WTC11 (cell line): ENCODE results near the gene GPR162. TPM values are rescaled to one million over a fixed set of nuclear protein-coding genes. Genes with fewer than 3 reads are reported as not detected.

ENCODE experiments used
- ATAC-seq: fragments of 200-7000 bp; cut with Tn5 transposase; 2 replicates; pipeline ENCODE4 v1.10.0; 2021; ENCODE audit warnings: mild to moderate bottlenecking, moderate library complexity
- CTCF ChIA-PET: fragments of 300-600 bp; sonication (Branson Sonifier 250); formaldehyde crosslinking; loops from one replicate; lab custom pipeline; 2021; ENCODE audit warnings: antibody characterized with exemption; lab: Charles Lee
- POLR2A ChIA-PET: fragments of 350-600 bp; sonication (Branson Sonifier 250); formaldehyde crosslinking; loops from one replicate; lab custom pipeline; 2021; ENCODE audit warnings: antibody characterized with exemption; lab: Charles Lee
- DNase-seq: peaks from one replicate; pipeline ENCODE4 v3.0.0; 2021; ENCODE audit warnings: low spot score
- H3K27ac Mint-ChIP-seq: 2 replicates; pipeline ENCODE4 v1.8.0; 2021; ENCODE audit warnings: mixed read lengths
- H3K27me3 Mint-ChIP-seq: 2 replicates; pipeline ENCODE4 v1.8.0; 2021; ENCODE audit warnings: low read depth, mild to moderate bottlenecking, moderate library complexity, mixed read lengths
- H3K36me3 Mint-ChIP-seq: 2 replicates; pipeline ENCODE4 v1.8.0; 2021; ENCODE audit warnings: mixed read lengths
- H3K4me1 Mint-ChIP-seq: 2 replicates; pipeline ENCODE4 v1.8.0; 2022; ENCODE audit warnings: mixed read lengths
- H3K4me3 Mint-ChIP-seq: 2 replicates; pipeline ENCODE4 v1.8.0; 2021; ENCODE audit warnings: mild to moderate bottlenecking, moderate library complexity, mixed read lengths
- H3K9me3 Mint-ChIP-seq: 2 replicates; pipeline ENCODE4 v1.8.0; 2021; ENCODE audit warnings: mixed read lengths
- AFF4 ChIP-seq: sonication (generic); formaldehyde crosslinking; IDR thresholded peaks from 2 replicates; pipeline ENCODE4 v1.8.1; 2023; ENCODE audit warnings: mild to moderate bottlenecking, missing genetic modification reagents, borderline replicate concordance
- ARID4B ChIP-seq: sonication (generic); formaldehyde crosslinking; IDR thresholded peaks from 2 replicates; pipeline ENCODE4 v1.8.0; 2023; ENCODE audit warnings: missing genetic modification reagents, mild to moderate bottlenecking, borderline replicate concordance
- ATF2 ChIP-seq: sonication (generic); formaldehyde crosslinking; IDR thresholded peaks from 2 replicates; pipeline ENCODE4 v1.8.1; 2022; ENCODE audit warnings: low read depth, missing genetic modification reagents, borderline replicate concordance
- CREM ChIP-seq: sonication (generic); formaldehyde crosslinking; IDR thresholded peaks from 2 replicates; pipeline ENCODE4 v1.8.1; 2022; ENCODE audit warnings: mild to moderate bottlenecking, missing genetic modification reagents, moderate library complexity
- E2F5 ChIP-seq: sonication (generic); formaldehyde crosslinking; IDR thresholded peaks from 2 replicates; pipeline ENCODE4 v1.8.1; 2022; ENCODE audit warnings: mild to moderate bottlenecking, moderate library complexity, missing genetic modification reagents
- FOXP1 ChIP-seq: sonication (generic); formaldehyde crosslinking; IDR thresholded peaks from 2 replicates; pipeline ENCODE4 v1.8.0; 2022; ENCODE audit warnings: missing genetic modification reagents, mild to moderate bottlenecking, moderate library complexity, borderline replicate concordance
- FOXP4 ChIP-seq: sonication (generic); formaldehyde crosslinking; IDR thresholded peaks from 2 replicates; pipeline ENCODE4 v1.8.0; 2022; ENCODE audit warnings: mild to moderate bottlenecking, missing genetic modification reagents
- GABPB1 ChIP-seq: sonication (generic); formaldehyde crosslinking; IDR thresholded peaks from 2 replicates; pipeline ENCODE4 v1.8.1; 2023; ENCODE audit warnings: mild to moderate bottlenecking, missing genetic modification reagents
- IRF2 ChIP-seq: sonication (generic); formaldehyde crosslinking; IDR thresholded peaks from 2 replicates; pipeline ENCODE4 v1.8.0; 2022; ENCODE audit warnings: low read depth, missing genetic modification reagents, borderline replicate concordance
- JUN ChIP-seq: sonication (generic); formaldehyde crosslinking; IDR thresholded peaks from 2 replicates; pipeline ENCODE4 v1.8.0; 2023; ENCODE audit warnings: mild to moderate bottlenecking, missing genetic modification reagents
- KAT7 ChIP-seq: sonication (generic); formaldehyde crosslinking; IDR thresholded peaks from 2 replicates; pipeline ENCODE4 v1.8.1; 2023; ENCODE audit warnings: missing genetic modification reagents, mild to moderate bottlenecking, borderline replicate concordance
- MYBL2 ChIP-seq: sonication (generic); formaldehyde crosslinking; IDR thresholded peaks from 2 replicates; pipeline ENCODE4 v1.8.1; 2023; ENCODE audit warnings: mild to moderate bottlenecking, moderate library complexity, missing genetic modification reagents
- NR1H2 ChIP-seq: sonication (generic); formaldehyde crosslinking; IDR thresholded peaks from 2 replicates; pipeline ENCODE4 v1.9.0; 2021; ENCODE audit warnings: mild to moderate bottlenecking, moderate library complexity, missing genetic modification reagents
- NR3C1 ChIP-seq: sonication (generic); formaldehyde crosslinking; conservative IDR thresholded peaks from 2 replicates; pipeline ENCODE4 v1.8.1; 2023; ENCODE audit warnings: low read depth, mild to moderate bottlenecking, missing genetic modification reagents
- PREB ChIP-seq: sonication (generic); formaldehyde crosslinking; IDR thresholded peaks from 2 replicates; pipeline ENCODE4 v1.8.1; 2022; ENCODE audit warnings: mild to moderate bottlenecking, missing genetic modification reagents, moderate library complexity, borderline replicate concordance
- RELA ChIP-seq: sonication (generic); formaldehyde crosslinking; IDR thresholded peaks from 2 replicates; pipeline ENCODE4 v1.8.1; 2022; ENCODE audit warnings: missing genetic modification reagents, mild to moderate bottlenecking, borderline replicate concordance
- SOX15 ChIP-seq: fragments of 250-450 bp; sonication (Bioruptor Pico); IDR thresholded peaks from 2 replicates; pipeline ENCODE4 v1.9.0; 2021; ENCODE audit warnings: mild to moderate bottlenecking
- TEAD1 ChIP-seq: sonication (generic); formaldehyde crosslinking; IDR thresholded peaks from 2 replicates; pipeline ENCODE4 v1.8.0; 2022; ENCODE audit warnings: mild to moderate bottlenecking, missing genetic modification reagents
- ZNF423 ChIP-seq: fragments of 250-450 bp; sonication (Bioruptor Pico); IDR thresholded peaks from 2 replicates; pipeline ENCODE4 v2.1.2; 2022; ENCODE audit warnings: mild to moderate bottlenecking, moderate library complexity
- ZSCAN18 ChIP-seq: fragments of 250-450 bp; sonication (Bioruptor Pico); IDR thresholded peaks from 2 replicates; pipeline ENCODE4 v2.1.2; 2022; ENCODE audit warnings: mild to moderate bottlenecking, moderate library complexity
- total RNA-seq: library from RNA; stranded (reverse); gene quantifications from 3 replicates; pipeline ENCODE4 v1.2.3, GENCODE V29; 2021

The GPR162 gene
- total RNA-seq, 1 experiment from 2014 or later: 7.3 TPM

GRCh38 chr12:6873094-6874014 lies 51.7 kb downstream of the GPR162 start, which contains the start of gene SPSB2:
Gene SPSB2, minus strand, starts transcription at chr12:6873303. Its CDS starts 402 bp downstream, at chr12:6872901.
- DNase-seq: peak; percentile 100
- Mint-ChIP-seq H3K27ac (peak within 1 kb of the TSS; percentile 96), H3K4me1 (peaks cover 44% of the 10 kb centered on the region), H3K4me3 (peak within 1 kb of the TSS; percentile 89), H3K9me3 (no peaks in the 10 kb centered on the region), H3K36me3 (peaks cover 42% of the 10 kb centered on the region), H3K27me3 (no peaks in the 10 kb centered on the region)
- POLR2A ChIA-PET: interaction anchor here (0.6 to 3.3 kb wide), 22 partner anchors 9 to 253 kb away, joined by 3 to 38 read pairs (median 5); partner anchors contain the start of genes C12orf57, CDCA3, COPS7A and LRRC23
- peak; percentile 75 for ATAC-seq
- CTCF ChIA-PET: interaction anchor here (0.6 to 8.5 kb wide), 50 partner anchors 9 to 576 kb away, joined by 3 to 181 read pairs (median 6); partner anchors contain the start of genes C12orf57, C1RL, CDCA3 and COPS7A
- TF ChIP-seq CREM (peak; percentile 56; the same call in 1 of the 2 replicates), KAT7 (CRISPR knock-in tag) (no peak), GABPB1 (CRISPR knock-in tag) (peak; percentile 51), RELA (no peak), MYBL2 (no peak), JUN (CRISPR knock-in tag) (no peak), FOXP4 (CRISPR knock-in tag) (no peak), FOXP1 (CRISPR knock-in tag) (no peak), TEAD1 (CRISPR knock-in tag) (peak; percentile 47; the same call in 1 of the 2 replicates), NR3C1 (no peak), AFF4 (CRISPR knock-in tag) (no peak), ARID4B (peak; percentile 81; the same call in 1 of the 2 replicates), ATF2 (CRISPR knock-in tag) (no peak), ZNF423 (CRISPR knock-in tag) (no peak), SOX15 (CRISPR knock-in tag) (no peak), IRF2 (CRISPR knock-in tag) (no peak), ZSCAN18 (CRISPR knock-in tag) (no peak), E2F5 (CRISPR knock-in tag) (peak; percentile 84; the same call in 1 of the 2 replicates), PREB (CRISPR knock-in tag) (no peak), NR1H2 (no peak)
